Measurements from ENCODE around the gene GPR156. TPM values are rescaled to one million over a fixed set of nuclear protein-coding genes. Genes with fewer than 3 reads are reported as not detected.

GPR156 gene
- total RNA-seq, 3 donors from 2014 or later, result 0.33 to 0.88 (median 0.64) TPM

DNA sequence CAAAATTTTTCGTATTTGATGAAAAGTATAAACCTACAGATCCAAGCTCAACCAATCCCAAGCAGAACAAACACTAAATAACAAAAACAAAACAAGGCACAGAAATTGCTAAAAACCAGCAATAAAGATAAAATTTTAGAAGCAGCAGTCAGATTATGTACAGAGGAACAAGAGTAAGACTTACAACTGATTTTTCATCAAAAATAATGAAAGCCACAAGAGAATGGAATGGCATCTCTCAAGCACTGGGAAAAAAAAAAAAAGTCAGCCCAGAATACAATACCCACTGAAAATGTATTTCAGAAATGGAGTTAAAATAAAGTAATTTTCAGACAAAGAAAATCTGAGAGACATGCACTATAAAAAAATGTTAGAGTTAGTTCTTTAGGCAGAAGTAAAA is 27.0 kb downstream of the GPR156 start:
- Histone ChIP-seq H3K36me3 (no peaks in the 10 kb centered on the region), H3K4me3 (no peak overlapping the region), H3K27ac (no peak overlapping the region), H3K9me3 (peaks cover 3 to 28% of the 10 kb centered on the region in 2 donors), H3K4me1 (no peaks in the 10 kb centered on the region), H3K27me3 (no peaks in the 10 kb centered on the region)
- intact Hi-C loops (cut with DNase I; ENCODE audit: low total_unique reads), result no loop called here
- TF ChIP-seq POLR2A (IDR thresholded peaks at IDR 0.05), result no peak
- TF ChIP-seq POLR2AphosphoS5 (IDR thresholded peaks at IDR 0.05), result no peak
- TF ChIP-seq, protein P1, sequence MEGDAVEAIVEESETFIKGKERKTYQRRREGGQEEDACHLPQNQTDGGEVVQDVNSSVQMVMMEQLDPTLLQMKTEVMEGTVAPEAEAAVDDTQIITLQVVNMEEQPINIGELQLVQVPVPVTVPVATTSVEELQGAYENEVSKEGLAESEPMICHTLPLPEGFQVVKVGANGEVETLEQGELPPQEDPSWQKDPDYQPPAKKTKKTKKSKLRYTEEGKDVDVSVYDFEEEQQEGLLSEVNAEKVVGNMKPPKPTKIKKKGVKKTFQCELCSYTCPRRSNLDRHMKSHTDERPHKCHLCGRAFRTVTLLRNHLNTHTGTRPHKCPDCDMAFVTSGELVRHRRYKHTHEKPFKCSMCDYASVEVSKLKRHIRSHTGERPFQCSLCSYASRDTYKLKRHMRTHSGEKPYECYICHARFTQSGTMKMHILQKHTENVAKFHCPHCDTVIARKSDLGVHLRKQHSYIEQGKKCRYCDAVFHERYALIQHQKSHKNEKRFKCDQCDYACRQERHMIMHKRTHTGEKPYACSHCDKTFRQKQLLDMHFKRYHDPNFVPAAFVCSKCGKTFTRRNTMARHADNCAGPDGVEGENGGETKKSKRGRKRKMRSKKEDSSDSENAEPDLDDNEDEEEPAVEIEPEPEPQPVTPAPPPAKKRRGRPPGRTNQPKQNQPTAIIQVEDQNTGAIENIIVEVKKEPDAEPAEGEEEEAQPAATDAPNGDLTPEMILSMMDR (IDR thresholded peaks at IDR 0.05), result no peak
- DNase-seq (ENCODE audit: low spot score in 2 of 2), result no peak

DNA sequence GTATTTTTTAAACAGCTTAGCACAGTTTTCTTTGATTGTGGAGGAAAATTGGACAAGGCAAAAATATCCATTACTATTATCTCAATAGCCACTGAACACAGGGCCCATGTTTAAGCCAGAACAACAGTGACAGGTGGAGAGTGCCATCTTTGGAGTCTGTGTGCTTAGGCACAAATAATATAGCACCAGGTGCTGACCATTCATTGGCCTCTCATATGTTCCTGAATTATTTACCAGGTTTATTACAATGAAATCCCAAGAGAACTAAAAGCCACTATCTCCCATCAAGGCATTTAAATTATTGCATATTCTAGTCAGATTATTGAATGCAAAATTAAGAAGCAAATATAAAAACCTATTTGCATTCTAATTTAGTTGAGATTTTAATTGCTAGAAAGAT is 39.6 kb downstream of the GPR156 start:
- Histone ChIP-seq H3K36me3 (no peaks in the 10 kb centered on the region), H3K27me3 (no peaks in the 10 kb centered on the region), H3K4me1 (no peaks in the 10 kb centered on the region), H3K27ac (no peak overlapping the region), H3K4me3 (no peak overlapping the region), H3K9me3 (no peaks in the 10 kb centered on the region)
- TF ChIP-seq POLR2A (IDR thresholded peaks at IDR 0.05) (no peak), POLR2AphosphoS5 (IDR thresholded peaks at IDR 0.05) (no peak)
- TF ChIP-seq, protein P1 (IDR thresholded peaks at IDR 0.05), result no peak
- DNase-seq (ENCODE audit: low spot score in 2 of 2), result no peak
- intact Hi-C loops (cut with DNase I; ENCODE audit: low total_unique reads), result no loop called here

DNA sequence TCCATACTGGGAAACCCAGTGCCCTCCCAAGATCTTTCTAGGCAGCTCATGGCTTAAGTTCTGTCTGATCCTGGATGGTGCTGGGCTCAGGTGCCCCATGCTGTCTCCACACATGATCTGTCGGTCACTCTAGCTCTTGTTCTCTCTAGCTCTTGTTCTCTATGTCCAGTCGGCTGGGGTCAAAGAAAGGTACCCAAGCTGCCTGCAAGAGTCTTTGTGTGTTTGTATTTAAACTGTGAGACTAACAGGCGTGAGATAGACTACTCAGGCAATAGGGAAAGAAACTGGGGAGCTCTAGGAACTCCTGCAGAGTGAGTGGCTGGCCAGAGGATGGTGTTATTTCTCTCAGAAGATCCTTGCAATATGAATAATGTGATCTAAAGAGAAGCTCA is 40.2 kb downstream of the GPR156 start:
- H3K4me3 ChIP-seq, result no peak overlapping the region
- no peaks in the 10 kb centered on the region for H3K9me3 ChIP-seq
- no peak for DNase-seq (ENCODE audit: low spot score in 2 of 2)
- no peak for TF ChIP-seq POLR2A (IDR thresholded peaks at IDR 0.05)
- TF ChIP-seq, protein P1 (IDR thresholded peaks at IDR 0.05), result no peak
- TF ChIP-seq POLR2AphosphoS5 (IDR thresholded peaks at IDR 0.05), result no peak
- H3K27me3 ChIP-seq, result no peaks in the 10 kb centered on the region
- H3K36me3 ChIP-seq, result no peaks in the 10 kb centered on the region
- H3K4me1 ChIP-seq, result no peaks in the 10 kb centered on the region
- intact Hi-C loops (cut with DNase I; ENCODE audit: low total_unique reads), result no loop called here
- H3K27ac ChIP-seq, result no peak overlapping the region

DNA sequence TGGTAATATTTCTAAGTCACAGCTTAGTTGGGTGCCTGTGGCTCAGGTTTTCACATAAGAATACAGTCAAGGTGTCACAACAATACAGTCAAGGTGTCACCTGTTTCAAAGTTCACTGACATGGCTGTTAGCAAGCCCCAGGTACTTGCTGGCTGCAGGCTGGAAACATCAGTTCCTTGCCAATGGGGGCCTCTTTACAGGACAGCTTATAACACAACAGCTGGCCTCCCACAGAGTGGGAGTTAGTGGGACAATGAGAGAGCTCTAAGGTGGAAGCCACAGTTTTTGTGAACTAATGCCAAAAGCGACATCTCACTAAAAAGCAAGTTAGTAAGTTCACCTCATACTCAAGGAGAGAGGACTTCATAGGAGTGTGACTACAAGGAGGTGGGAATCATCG is 45.4 kb downstream of the GPR156 start:
- no peaks in the 10 kb centered on the region for H3K9me3 ChIP-seq
- TF ChIP-seq, protein P1 (IDR thresholded peaks at IDR 0.05), result no peak
- TF ChIP-seq POLR2AphosphoS5 (IDR thresholded peaks at IDR 0.05) (no peak), POLR2A (IDR thresholded peaks at IDR 0.05) (no peak)
- intact Hi-C loops (cut with DNase I; ENCODE audit: low total_unique reads), result no loop called here

GRCh38 chr3:120227710-120228347 is 57.2 kb downstream of the GPR156 start:
- no peak for TF ChIP-seq POLR2A (IDR thresholded peaks at IDR 0.05)
- TF ChIP-seq, protein P1 (IDR thresholded peaks at IDR 0.05), result no peak
- no peak overlapping the region for H3K27ac ChIP-seq
- intact Hi-C loops (cut with DNase I; ENCODE audit: low total_unique reads), result no loop called here
- no peaks in the 10 kb centered on the region for H3K27me3 ChIP-seq
- H3K9me3 ChIP-seq, result peaks cover 0 to 4% of the 10 kb centered on the region in 2 donors
- DNase-seq (ENCODE audit: low spot score in 2 of 2), result no peak
- no peak overlapping the region for H3K4me3 ChIP-seq
- H3K36me3 ChIP-seq, result no peaks in the 10 kb centered on the region
- no peaks in the 10 kb centered on the region for H3K4me1 ChIP-seq

More for the DNA sequence above, 45.4 kb downstream of the GPR156 start:
- Histone ChIP-seq H3K4me3 (no peak overlapping the region), H3K36me3 (no peaks in the 10 kb centered on the region), H3K4me1 (no peaks in the 10 kb centered on the region), H3K27ac (no peak overlapping the region), H3K27me3 (no peaks in the 10 kb centered on the region)
- no peak for DNase-seq (ENCODE audit: low spot score in 2 of 2)

All from breast epithelium (tissue), 4 donors.